GM18519 (cell line): Measurements from ENCODE around the gene MCTP1.
A peak's percentile ranks its signal among the peaks of the same experiment; 100 is the strongest.

ENCODE experiments used
- ATAC-seq: cut with Tn5 transposase; IDR thresholded peaks from one replicate; pipeline ENCODE4 v1.9.1; 2021; ENCODE audit warnings: mild to moderate bottlenecking, moderate library complexity; ENCODE audit not compliant: unreplicated experiment, low FRiP score

The MCTP1 gene

DNA sequence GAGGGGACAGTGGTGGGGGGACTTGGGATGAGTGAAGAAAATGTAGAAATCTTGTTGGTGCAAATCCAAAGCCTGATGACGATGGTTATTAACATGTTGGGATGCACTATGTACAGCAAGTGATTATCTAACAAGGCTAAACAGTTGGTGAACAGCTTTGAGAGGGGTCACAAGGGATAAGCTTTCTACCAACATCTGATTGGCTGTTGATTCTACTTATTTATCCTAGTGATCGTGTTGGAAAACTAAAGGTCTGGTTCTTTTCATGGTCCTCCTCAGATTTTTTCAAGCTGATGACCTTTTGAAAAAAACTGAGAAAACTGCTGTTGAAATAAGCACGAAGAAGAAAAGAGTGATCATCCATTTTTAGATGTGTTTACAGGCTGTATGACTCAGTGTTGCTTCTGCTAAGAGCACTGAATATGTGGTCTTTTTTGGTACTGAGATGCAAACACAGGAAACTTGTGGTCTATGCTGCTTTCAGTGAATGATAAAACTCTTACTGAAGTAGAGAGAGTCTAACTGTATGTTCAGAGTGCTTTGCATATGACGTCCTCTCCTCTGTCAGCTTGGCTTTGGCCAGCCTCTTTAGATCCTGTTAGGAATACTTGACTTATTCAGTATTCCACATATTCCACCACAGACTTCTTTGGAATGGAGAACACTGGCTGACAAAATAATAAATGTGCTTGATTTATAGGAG lies 491.6 kb downstream of the MCTP1 start:
- peak; percentile 100 for ATAC-seq

DNA sequence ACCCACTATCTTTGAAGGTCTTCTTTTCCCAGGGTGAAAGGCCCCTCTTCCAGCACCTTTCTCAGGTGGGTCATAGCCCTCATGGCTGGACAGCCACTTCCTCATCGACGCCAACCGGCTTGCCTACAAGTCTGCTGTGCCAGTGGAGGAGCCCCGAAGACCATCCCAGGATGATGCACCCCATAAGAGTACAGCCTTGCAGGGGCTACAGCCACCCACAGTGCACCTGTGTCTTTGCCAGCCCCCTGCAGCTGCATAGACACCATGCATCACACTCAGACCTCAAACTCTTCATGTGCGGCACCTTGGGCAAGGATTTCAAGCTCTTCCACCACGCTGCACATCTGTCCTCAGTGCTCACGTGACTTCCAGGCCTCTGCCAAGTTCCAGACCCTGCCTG lies 493.1 kb downstream of the MCTP1 start:
- no peak for ATAC-seq

GRCh38 chr5:94788527-94788926 lies 496.4 kb downstream of the MCTP1 start:
- no peak for ATAC-seq

- no peak for ATAC-seq
Measured at GRCh38 chr5:94784536-94785505, 500.1 kb downstream of the MCTP1 start.

- no peak for ATAC-seq
Measured at GRCh38 chr5:94782383-94782782, 502.5 kb downstream of the MCTP1 start.

DNA sequence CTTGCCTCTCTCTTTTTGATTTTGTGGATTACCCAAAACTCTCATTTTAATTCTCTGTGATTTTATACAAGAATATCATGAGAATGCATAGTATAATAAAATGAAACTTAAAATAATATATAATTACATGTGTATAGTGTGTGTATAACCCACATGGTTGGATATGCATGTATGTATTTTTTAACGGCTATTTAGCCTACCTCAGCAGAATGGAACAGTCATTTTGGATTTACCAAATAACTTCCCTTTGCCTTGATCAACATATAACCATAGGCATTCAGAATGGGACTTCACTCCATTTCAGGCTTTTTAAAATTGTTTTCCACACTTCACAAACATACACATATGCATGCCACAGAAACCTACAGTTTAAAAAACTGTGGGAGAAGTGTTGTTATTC lies 505.2 kb downstream of the MCTP1 start:
- no peak for ATAC-seq

DNA sequence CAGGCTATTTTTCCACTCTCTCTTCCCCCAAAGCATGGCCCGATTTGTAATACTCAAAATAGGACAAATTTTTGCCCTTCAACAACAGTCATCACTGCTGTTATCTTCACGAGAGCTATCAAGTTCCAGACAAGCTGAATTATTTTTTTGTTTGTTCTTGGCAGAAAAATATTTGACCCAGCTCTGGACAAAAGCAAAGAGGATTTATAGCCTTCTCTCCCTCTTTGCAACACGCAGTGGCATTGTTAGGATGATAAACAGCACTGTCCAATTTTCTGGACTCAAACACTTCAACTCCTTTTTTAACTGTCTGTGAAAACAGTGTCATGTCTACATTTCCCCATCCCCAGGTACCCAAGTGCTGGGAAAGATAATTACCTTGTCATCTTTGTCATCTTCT lies 506.2 kb downstream of the MCTP1 start:
- ATAC-seq: no peak

DNA sequence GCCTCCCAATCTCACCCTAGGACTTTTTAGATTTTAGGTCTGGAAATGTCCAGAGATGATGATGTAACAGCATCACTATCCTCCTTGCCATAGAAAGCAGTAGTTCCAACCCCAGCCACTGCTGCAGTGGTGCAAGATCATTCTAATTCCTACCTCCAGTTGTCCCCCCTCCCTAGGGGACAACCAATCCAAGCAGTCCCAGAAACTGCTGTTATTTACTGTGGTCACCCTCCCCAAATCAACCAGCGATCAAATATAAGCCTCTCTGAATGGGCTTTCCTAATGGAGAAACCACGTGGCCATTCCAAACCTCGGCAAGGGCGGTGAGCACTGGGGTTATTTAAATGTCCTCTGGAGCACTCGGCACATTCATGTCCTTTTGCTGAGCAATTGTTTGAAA lies 506.6 kb downstream of the MCTP1 start:
- no peak for ATAC-seq

DNA sequence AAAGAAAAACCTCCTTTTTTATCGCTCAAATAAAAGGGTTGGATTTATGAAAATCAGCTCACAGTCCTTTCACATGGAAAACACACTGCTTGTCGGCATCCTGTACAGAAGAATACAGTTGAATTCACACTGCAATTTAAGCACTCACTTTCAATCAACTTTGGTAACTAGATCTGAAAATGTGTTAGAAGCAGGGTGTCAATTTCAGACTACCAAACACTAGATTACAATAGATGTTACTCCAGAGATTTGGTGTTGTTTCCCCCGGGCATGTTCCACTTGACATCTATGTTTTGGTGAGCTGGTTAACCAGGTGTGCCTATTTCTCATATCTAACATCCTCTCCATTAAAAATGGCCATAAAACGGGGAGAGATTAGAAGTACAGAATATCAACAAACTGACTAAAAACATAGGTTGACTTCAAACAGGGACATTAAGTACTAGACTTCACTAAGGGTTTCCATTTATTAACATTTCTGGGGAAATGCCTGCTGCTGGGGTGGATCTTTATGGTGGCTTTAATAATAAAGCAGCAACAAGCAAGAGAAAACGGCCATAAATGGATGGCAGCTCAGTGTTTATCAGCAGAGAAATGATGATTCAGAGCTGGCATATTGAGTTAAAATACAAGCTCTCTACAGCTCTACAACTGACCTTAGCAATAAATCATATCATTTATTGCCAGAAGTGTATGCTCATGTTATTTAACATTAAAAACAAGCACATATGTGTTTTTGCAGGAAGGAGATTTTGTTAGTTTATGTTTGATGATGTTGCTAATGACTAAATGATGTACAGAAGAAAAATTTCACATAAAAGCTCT lies 507.6 kb downstream of the MCTP1 start:
- no peak for ATAC-seq

DNA sequence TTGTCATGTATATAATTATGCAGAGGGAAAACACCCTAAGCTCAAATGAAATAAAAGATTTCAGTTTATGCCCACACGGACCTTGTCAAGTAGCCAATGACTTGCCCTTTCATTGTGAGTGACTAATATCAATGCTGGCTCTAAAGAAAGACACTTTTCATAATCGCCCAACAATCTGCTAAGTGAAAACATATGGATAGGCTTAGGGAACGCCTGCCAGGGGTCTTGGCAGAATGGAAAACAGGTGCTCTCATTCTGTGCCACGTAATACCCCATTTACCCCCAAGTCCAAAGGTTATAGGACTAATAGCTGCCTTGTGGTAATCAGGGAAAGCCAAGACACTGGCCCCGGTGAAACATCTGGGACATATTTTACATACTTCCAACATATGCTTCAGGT lies 508.7 kb downstream of the MCTP1 start:
- ATAC-seq: no peak

DNA sequence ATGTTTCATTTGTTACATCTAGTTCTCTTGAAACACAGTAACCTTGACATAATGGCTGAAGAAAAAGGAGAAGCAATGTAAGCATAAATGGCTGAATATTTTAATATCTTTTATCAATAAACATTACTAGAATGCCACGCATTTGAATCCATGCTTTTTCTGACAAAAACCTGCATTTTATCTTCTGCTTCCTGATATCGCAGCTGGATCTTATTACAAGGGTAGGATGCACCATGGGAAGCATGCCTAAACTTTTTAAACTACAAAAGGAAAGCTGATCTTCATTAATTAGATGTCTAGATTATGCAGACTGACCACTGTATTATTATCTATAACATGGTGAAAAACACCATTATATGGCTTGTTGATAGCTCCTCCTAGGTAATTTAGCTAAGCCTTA lies 509.8 kb downstream of the MCTP1 start:
- no peak for ATAC-seq

DNA sequence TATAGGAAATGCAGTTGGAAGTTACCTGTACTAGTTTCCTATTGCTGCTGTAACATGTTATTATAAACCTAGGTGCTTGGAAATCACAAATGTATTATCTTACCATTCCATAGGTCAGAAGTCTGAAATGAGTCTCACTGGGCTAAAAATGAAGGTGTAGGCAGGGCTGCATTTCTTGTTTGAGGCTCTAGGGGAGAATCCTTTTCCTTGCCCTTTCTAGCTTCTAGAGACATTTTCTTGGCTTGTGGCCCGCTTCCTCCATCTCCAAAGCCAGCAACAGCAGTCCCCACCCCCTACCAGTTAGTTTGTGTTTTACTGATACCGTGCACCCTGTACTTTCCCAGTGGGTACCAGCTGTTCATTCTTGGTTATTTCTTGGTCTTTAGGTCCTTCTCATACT lies 513.2 kb downstream of the MCTP1 start:
- ATAC-seq: no peak

GRCh38 chr5:94769996-94770395 lies 514.9 kb downstream of the MCTP1 start:
- ATAC-seq: no peak

GRCh38 chr5:94761786-94762185 lies 523.1 kb downstream of the MCTP1 start:
- no peak for ATAC-seq

- no peak for ATAC-seq
Measured at GRCh38 chr5:94761055-94761454, 523.8 kb downstream of the MCTP1 start.

DNA sequence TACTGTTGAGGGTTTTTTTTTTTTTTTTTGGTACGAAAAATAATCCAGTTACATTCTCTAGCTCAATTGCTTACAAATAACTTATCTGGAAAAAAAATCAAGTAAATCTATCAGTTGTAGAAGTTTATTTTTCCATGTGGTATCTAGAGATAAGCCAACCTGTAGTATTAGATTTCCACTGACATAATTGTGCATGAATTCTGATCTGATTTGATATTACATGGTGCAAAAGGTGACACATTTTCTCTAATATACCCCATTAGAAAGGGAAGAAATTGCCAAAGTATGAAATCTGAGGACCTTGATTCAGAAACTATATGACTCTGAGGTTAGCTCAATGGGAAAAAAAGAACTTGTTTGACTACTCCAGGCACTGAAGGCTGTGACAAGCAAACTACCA lies 524.9 kb downstream of the MCTP1 start:
- no peak for ATAC-seq

DNA sequence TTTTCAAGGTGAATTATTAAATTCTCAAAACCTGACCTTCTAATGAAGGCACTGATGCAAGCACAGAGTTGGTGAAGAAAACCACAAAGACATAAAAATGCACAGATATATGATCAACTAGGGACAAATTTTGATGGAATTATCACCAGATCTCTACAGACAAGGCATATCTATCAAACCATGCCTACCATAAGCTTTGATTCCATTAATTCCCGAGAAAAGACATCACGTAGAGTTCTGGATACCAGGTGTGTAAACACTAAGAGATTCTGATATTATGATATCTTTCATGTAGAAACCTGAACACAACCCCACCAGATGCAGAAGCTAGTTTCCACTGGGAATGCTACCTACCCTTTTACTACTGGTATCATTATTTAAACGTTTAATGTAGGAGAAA lies 525.9 kb downstream of the MCTP1 start:
- no peak for ATAC-seq

DNA sequence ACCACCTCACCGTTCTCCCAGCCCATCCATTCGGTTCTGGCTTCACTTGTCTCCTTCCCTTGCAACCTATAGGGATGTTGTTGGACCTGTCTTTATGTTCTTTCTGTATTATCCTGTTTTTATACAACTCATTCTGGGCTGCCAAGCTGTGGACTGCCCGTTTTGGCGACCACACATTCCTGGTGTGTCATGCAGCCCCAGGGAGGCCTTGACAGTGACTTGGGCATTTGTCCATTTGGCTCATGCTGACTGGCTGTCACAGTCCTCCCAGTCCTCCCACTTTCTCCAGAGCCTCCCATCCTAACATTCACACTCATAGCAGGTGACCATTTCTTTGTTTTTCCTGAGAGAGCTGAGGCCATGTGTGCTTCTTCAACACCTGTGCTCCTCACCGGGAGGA lies 530.1 kb downstream of the MCTP1 start:
- ATAC-seq: no peak

DNA sequence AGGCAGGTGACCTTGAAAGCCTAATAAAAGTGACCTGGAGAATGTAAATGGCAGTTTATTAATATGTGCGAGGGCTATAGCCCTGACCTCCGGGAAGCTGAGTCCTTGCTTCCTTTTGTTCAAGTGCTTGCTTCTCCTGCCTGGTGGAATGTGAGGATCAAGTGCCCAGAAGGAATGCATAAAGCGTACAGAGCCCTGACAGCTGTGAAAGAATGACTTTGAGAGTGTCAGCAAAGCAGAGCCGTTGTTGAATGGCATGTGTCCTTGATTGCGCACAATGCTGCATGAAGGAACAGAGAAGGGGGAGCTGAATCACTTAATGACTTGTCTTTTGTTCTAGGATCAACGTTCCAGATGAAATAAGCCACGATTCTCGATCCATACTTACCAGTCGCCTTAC lies 533.4 kb downstream of the MCTP1 start:
- ATAC-seq: no peak

GRCh38 chr5:94750681-94751080 lies 534.2 kb downstream of the MCTP1 start:
- no peak for ATAC-seq

DNA sequence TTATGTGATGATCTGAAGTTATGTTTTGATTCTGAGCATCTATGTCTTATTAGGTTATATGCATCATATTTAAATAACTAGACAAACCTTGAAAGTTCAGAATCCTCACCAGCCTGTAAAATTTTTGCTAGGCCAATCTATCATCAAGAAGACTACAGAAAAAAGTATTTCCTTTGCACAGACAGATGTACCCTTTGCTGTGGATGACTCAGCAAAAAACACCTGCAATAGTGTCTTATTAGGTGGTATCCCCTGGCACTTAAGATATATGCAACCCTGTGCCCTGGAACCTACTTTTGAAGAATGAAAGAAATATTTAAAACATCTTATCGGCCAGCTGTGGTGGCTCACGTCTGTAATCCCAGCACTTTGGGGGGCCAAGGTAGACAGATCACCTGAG lies 535.9 kb downstream of the MCTP1 start:
- no peak for ATAC-seq
